Measurements from ENCODE around the gene AQR. TPM values are rescaled to one million over a fixed set of nuclear protein-coding genes. Genes with fewer than 3 reads are reported as not detected.

AQR gene
- total and polyA plus RNA-seq, 2 of the 8 experiments (the other 6 are each of a cell fraction or from before 2014, with no cell fraction given): 34.5 to 57.6 TPM

GRCh38 chr15:34941185-34941698, 28.3 kb downstream of the AQR start:
- Histone ChIP-seq H3K27ac (ENCODE audit: low read depth, low read length) (no peak overlapping the region), H4K8ac (ENCODE audit: extremely low read depth, insufficient read depth, low read length) (no peak overlapping the region), H3K14ac (ENCODE audit: insufficient read length) (no peak overlapping the region), H3K4ac (replicated peaks; ENCODE audit: insufficient read length, low read depth, low read length) (no peak overlapping the region), H3K79me1 (ENCODE audit: low read depth, low read length) (no peaks in the 10 kb centered on the region), H3K23ac (ENCODE audit: insufficient read length) (no peak overlapping the region), H2BK20ac (ENCODE audit: low read length) (no peak overlapping the region), H2BK12ac (ENCODE audit: low read depth, low read length) (no peak overlapping the region), H2BK120ac (replicated peaks; ENCODE audit: low read depth, low read length) (no peak overlapping the region), H2BK5ac (ENCODE audit: low read depth, low read length) (no peak overlapping the region), H4K5ac (ENCODE audit: insufficient read length, low read depth, low read length) (no peak overlapping the region), H3K79me2 (ENCODE audit: control insufficient read depth in 1 of 2, insufficient read depth in 2 of 2, low read length in 2 of 2) (no peaks in the 10 kb centered on the region), H2AFZ (ENCODE audit: low read length) (no peak overlapping the region), H3K36me3 (ENCODE audit: control insufficient read depth in 2 of 4, insufficient read depth in 4 of 4, low read length in 3 of 4) (peaks cover 6 to 55% (median 23%) of the 10 kb centered on the region in 4 experiments), H2AK5ac (ENCODE audit: low read depth, low read length) (no peak overlapping the region), H4K20me1 (replicated peaks in 1 of 2; ENCODE audit: control insufficient read depth in 1 of 2, insufficient read depth in 2 of 2, low read length in 2 of 2) (no peaks in the 10 kb centered on the region), H3K56ac (replicated peaks; ENCODE audit: insufficient read length, low read depth, low read length) (no peak overlapping the region), H3K4me3 (ENCODE audit: extremely low read depth in 1 of 4, insufficient read depth in 2 of 4, low read depth in 3 of 4, low read length in 4 of 4) (no peak overlapping the region), H3K23me2 (ENCODE audit: low read depth, low read length) (no peaks in the 10 kb centered on the region; the same call in 1 of the 2 replicates), H3K9me3 (ENCODE audit: insufficient read depth in 2 of 2, low read depth in 1 of 2, low read length in 1 of 2) (no peaks in the 10 kb centered on the region), H3K4me2 (ENCODE audit: insufficient read depth in 1 of 2, low read depth in 2 of 2, low read length in 2 of 2) (no peak overlapping the region), H3K18ac (ENCODE audit: extremely low read depth, low read length) (no peak overlapping the region), H2BK15ac (ENCODE audit: low read length) (no peak overlapping the region), H3K27me3 (replicated peaks in 1 of 4; ENCODE audit: control insufficient read depth in 3 of 4, extremely low read depth in 1 of 4, insufficient read depth in 3 of 4, low read length in 3 of 4) (no peaks in the 10 kb centered on the region; a peak in 1 of 7 replicates), H3K9ac (replicated peaks in 1 of 4; ENCODE audit: extremely low read depth in 1 of 4, low read depth in 3 of 4, low read length in 3 of 4) (no peak overlapping the region), H3K4me1 (replicated peaks in 1 of 4; ENCODE audit: control insufficient read depth in 3 of 4, insufficient read depth in 4 of 4, low read length in 3 of 4) (no peaks in the 10 kb centered on the region), H4K91ac (replicated peaks; ENCODE audit: insufficient read length, low read length) (no peak overlapping the region)
- CTCF ChIA-PET (ENCODE audit: partially characterized antibody): interaction anchor here (1.7 kb wide), 1 partner anchor 28 kb away, joined by 6 read pairs; the partner anchor contains the start of gene AQR
- no peak for DNase-seq (ENCODE audit: low read depth in 1 of 2, low spot score in 2 of 2)
- 97% methylated on average over 2 of the region's 2 CpGs; no CpG with 5 or more reads in 1 of the 2 experiments for WGBS, 2 experiments (ENCODE audit: extremely low coverage in 1 of 2, insufficient coverage in 1 of 2, insufficient read length in 1 of 2, insufficient replicate concordance in 2 of 2, low coverage in 1 of 2, low lambda C conversion rate in 2 of 2, missing lambda C conversion rate in 1 of 2)
- POLR2A ChIA-PET (ENCODE audit: partially characterized antibody): interaction anchor here (0.6 to 1.2 kb wide), 2 partner anchors 13 to 29 kb away, joined by 3 to 4 read pairs; no protein-coding TSS in a partner anchor
- no peak for FAIRE-seq
- TF ChIP-seq USF2 (IDR thresholded peaks at IDR 0.05; ENCODE audit: low read length) (no peak), RAD21 (IDR thresholded peaks at IDR 0.05 in 1 of 2, conservative IDR thresholded peaks at IDR 0.05 in 1 of 2; ENCODE audit: low read depth in 2 of 2, low read length in 2 of 2) (no peak), SP1 (IDR thresholded peaks at IDR 0.05; ENCODE audit: low read depth, low read length) (no peak), MAFK (IDR thresholded peaks at IDR 0.05; ENCODE audit: low read depth, low read length) (no peak), CEBPB (IDR thresholded peaks at IDR 0.05; ENCODE audit: low read depth, low read length) (no peak), FOSL1 (IDR thresholded peaks at IDR 0.05; ENCODE audit: insufficient read depth, low read depth, low read length) (no peak), CBX8 (IDR thresholded peaks at IDR 0.05; ENCODE audit: borderline replicate concordance, low read depth, low read length) (no peak), GTF2F1 (IDR thresholded peaks at IDR 0.05; ENCODE audit: borderline replicate concordance, low read depth, low read length) (no peak), JUND (IDR thresholded peaks at IDR 0.05; ENCODE audit: low read length) (no peak), SRF (IDR thresholded peaks at IDR 0.05; ENCODE audit: low read depth, low read length) (no peak), HDAC2 (IDR thresholded peaks at IDR 0.05; ENCODE audit: borderline replicate concordance in 1 of 2, low read depth in 2 of 2, low read length in 2 of 2) (no peak), SP4 (IDR thresholded peaks at IDR 0.05; ENCODE audit: low read length) (no peak), TBP (IDR thresholded peaks at IDR 0.05; ENCODE audit: low read depth, low read length) (no peak)
